Retinal pigment epithelial cell (primary cell): ENCODE measurements around the gene RRBP1.

ENCODE experiments used
- DNase-seq: peaks from one replicate; pipeline ENCODE4 v3.0.0-alpha.2; 2010; ENCODE audit warnings: low read depth
- H3K4me3 ChIP-seq: 2 replicates; pipeline ENCODE4 v1.5.1; 2011; ENCODE audit warnings: mild to moderate bottlenecking, low read length, control low read depth, moderate library complexity
- CTCF ChIP-seq: conservative IDR thresholded peaks from 2 replicates; pipeline ENCODE4 v1.5.1; 2011; ENCODE audit warnings: low read depth, low read length, control low read depth, inconsistent platforms

RRBP1 gene

GRCh38 chr20:17643531-17644188 lies 38.4 kb downstream of the RRBP1 start:
- TF ChIP-seq CTCF = no peak
- DNase-seq = no peak

GRCh38 chr20:17642404-17643269 lies 39.4 kb downstream of the RRBP1 start:
- DNase-seq = no peak
- H3K4me3 ChIP-seq = no peak overlapping the region
- TF ChIP-seq CTCF = no peak

More at GRCh38 chr20:17643531-17644188, 38.4 kb downstream of the RRBP1 start:
- H3K4me3 ChIP-seq = no peak overlapping the region

GRCh38 chr20:17641993-17642392 lies 40.0 kb downstream of the RRBP1 start:
- no peak for DNase-seq
- H3K4me3 ChIP-seq = no peak overlapping the region
- TF ChIP-seq CTCF = no peak

- no peak for DNase-seq
- H3K4me3 ChIP-seq = no peak overlapping the region
- TF ChIP-seq CTCF = no peak
Observed at GRCh38 chr20:17641520-17641964, 40.5 kb downstream of the RRBP1 start.

- H3K4me3 ChIP-seq = no peak overlapping the region
- DNase-seq = no peak
- no peak for TF ChIP-seq CTCF
Observed at GRCh38 chr20:17640875-17641378, 41.1 kb downstream of the RRBP1 start.

GRCh38 chr20:17640146-17640874 lies 41.7 kb downstream of the RRBP1 start:
- H3K4me3 ChIP-seq = no peak overlapping the region
- no peak for DNase-seq
- no peak for TF ChIP-seq CTCF
